ENCODE data around the gene EML6.

- TF ChIP-seq CTCF (conservative IDR thresholded peaks at IDR 0.05 in 1 of 2, IDR thresholded peaks at IDR 0.05 in 1 of 2; ENCODE audit: extremely low read depth in 1 of 2, insufficient read depth in 1 of 2, low read depth in 1 of 2, low read length in 2 of 2) (no peak), EZH2 (IDR thresholded peaks at IDR 0.05; ENCODE audit: borderline replicate concordance, low read length) (no peak)
These were observed 276.9 kb downstream of the EML6 start for GRCh38 chr2:55000341-55000740.
